Embryonic facial prominence (tissue), 1 donor: Measurements from ENCODE around the gene ACSL1.
"Not testable (repeated sequence)": the region's sequence is repeated elsewhere in the genome, so short reads cannot be mapped to it uniquely, and the experiment has no call there.

ENCODE experiments used
- DNase-seq: peaks from one replicate; pipeline ENCODE4 v3.0.0-alpha.2; 2016; ENCODE audit errors: extremely low spot score

ACSL1 gene

DNA sequence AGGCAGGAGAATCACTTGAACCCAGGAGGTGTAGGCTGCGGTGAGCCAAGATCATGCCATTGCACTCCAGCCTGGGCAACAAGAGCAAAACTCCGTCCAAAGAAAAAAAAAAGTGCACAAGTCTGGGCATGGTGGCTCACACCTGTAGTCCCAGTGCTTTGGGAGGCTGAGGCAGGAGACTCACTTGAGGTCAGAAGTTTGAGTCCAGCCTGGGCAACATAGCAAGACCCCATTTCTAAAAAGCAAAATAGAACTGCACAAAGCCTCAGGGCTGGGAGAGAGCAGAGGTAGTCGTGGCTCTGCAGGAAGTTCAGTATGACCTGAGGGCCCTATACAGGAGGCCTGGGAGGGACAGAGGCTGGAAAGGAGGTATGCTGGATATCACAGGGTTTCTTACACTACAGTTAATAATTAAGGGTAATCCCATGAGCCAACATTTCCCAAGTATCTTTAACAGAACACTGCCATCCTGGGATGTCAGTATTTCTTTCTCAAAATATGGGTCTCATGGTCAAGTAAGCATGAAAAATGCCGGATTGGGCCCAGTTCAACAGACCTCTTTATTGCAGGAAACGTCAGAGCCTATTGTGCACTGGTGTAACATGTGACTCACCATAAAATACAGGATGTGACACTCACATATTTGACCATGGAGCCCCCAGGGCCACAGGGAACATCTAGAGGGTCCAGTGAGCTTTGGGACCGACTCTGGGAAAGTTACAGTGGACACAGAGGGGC, 37.8 kb downstream of the ACSL1 start:
- no peak for DNase-seq

DNA sequence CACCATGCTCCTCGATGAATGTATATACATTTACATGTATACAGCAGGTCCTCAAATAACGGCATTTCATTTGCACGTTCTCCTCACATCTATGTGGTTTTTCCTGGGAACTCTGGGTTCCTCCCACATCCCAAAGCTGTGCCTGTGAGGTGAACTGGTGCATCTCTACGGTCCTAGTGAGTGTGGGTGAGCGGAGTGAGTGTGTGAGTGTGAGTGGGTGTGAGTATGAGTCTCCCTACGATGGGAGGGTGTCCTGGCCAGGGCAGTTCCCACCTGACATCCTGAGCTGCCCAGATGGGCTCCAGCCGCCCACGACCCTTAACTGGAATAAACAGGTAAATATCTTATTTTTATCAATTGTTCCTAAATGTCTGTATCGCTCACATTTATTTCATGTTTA, 40.0 kb downstream of the ACSL1 start:
- DNase-seq = no peak

DNA sequence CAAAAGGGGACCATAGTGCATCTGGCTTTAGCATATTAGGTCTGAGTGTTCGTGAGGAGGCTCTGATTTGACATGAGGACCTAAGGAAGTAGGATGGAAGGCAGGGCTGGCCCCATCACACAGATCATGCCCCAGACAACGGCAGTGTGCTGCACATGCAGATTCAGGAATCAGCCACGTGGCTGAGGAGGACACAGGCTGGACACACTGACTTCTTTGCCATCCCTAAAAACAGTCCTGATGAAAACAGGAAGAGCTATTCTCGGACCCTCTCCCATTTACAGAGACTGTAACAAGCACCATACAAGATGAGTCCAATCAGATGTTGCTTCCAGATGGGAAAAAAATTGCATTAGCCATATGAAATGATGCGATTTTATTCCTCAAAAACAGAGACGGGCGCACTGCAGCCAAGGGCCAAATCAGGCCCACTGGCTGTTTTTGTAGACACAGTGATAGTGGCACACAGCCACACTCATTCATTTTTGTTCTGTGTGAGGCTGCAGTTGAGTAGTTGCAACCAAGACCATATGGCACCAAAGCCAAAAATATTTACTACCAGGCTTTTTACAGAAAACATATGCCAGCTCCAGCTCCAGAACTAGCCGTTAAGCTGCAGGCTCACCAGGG, 41.0 kb downstream of the ACSL1 start:
- peak; percentile 25 for DNase-seq

DNA sequence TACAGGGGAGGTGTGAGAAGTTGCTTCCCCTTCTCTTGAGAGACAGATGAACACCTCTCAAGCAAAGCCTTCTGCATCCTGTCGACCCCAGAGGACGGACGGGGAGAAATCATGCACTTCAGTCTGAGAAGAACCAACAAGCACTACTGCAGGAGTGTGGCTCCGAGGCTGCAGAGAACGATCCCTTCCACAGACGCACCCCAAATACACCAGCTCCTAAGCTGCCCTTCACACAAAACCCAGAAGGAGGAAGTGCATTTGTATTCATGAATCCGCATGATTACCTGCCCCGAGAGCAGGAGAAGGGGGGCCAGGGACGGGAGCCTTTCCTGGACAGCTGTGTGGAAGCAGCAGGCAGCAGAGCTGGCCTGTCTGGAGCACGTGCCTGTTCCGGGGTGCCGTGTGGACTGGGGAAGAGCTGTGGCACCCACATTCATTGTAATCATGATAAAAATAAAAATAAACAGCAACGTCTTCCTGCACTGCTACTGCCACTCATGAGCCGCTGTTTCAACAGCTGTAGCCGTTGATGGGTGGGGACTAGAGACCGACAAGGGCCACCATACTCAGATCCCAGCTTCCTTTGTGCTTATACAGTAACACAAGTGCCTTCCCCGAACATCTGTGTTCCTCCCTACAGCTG, 42.9 kb downstream of the ACSL1 start:
- DNase-seq = no peak

DNA sequence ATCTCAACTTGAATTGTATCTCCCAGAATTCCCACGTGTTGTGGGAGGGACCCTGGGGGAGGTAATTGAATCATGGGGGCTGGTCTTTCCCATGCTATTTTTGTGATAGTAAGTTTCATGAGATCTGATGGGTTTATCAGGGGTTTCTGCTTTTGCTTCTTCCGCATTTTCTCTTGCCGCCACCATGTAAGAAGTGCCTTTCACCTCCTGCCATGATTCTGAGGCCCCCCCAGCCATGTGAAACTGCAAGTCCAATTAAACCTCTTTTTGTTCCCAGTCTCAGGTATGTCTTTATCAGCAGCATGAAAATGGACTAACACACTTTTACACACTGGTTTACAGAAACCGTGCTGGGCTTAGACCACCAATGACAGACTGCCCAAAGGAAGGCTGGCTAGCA, 46.6 kb downstream of the ACSL1 start:
- DNase-seq = not testable (repeated sequence)

DNA sequence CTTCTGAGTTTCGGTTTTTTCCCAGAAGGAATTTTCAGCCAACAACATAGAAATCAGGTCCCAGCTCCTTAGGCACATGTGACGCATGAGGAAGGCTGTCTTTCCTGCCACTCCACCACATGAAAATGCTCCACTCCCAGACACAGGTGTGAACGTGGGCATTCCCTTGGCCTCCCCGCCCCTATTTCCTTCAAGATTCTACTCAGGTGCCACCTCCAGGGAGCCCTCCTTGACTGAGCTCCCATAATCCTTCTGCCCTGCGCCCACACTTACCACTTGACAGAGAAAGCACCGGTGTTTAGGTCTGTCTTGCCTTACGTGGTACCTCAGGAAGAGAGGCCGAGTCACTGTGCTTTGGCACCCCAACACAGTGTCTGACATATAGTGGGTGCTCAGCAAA, 47.4 kb downstream of the ACSL1 start:
- no peak for DNase-seq

DNA sequence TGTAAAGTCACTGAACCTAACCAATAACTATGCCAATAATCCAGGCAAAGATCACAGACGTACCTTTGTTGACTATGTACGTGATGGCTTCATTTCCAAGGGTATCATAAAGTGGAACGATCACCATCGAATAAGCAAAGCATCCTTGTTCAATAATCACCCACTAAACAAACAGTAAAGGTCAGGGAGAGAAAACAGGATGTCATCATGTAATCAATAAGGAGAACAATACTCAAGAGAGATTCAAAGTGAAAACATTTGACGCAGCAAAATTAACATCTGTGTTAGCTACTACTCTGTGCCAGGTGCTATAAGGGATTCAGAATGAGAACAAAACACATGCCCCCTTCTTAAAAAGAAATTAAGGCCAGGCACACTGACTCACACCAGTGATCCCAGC, 48.9 kb downstream of the ACSL1 start:
- no peak for DNase-seq

DNA sequence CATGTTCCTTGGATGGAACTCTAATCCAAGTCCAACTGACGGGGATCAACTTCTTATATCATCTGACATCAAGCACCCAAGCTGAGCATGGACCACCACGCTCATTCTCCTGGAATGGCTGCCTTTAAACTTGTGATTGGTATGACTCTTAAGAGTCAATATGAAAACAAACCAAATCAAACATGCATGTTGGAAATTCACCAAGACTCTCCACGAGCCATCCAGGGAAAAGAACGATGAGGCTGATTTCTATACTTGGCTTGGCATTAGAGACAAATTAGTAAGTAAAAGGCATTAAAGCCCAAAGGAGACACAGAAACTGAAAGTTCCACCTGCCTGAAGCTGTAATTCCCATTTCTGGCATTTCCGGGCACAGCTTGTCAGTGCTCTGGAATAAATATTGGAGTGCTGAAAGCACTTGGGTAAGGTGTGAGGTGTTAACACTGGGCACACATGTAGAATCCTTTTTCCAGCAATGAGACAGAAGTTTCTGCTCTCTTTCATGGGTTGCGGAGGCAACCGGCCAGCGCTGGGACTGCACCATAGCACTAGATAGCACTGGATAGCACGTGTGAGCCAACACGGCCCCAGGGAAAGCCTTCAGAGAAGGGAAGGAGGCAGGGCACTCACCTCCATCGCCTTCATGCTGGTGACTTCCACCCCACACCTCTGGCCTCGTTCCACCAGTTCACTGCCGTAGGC, 49.8 kb downstream of the ACSL1 start:
- DNase-seq = no peak

DNA sequence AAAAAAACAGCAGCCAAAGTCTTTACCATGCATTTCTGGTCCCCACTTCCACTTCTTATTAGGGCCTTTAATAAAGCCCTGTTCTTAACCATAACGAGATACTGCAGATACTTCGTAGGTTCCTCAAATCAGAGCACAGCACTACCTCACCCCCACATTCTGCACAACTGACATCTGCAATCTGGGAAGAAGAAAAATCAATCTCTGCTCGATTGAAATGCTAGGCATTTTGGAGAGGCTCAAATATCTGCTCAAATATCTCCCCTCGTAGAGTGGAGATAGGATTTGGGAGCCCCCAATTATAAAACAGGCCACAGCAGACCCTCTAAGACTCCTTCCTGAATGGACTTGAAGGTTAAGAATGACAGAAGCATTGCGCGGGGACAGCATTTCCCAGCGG, 51.6 kb downstream of the ACSL1 start:
- DNase-seq = no peak

DNA sequence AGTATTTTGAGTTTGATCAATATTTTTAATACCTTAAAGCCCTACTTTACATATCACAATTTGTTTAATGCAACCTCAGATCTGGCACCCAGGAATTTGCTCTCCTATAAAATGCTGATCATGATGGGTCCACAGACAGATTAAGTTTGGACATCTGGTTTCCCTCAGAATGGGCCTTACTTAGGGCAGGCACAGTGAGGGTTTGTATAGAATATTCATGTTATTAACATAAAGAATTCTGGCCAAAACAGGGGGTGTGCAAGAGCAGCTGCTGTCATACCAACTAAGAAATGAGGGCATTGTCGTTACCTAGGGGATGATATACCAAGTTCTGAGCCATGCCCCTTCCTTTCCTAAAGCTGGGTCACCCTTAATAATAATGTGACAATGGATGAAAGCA, 54.4 kb downstream of the ACSL1 start:
- no peak for DNase-seq

DNA sequence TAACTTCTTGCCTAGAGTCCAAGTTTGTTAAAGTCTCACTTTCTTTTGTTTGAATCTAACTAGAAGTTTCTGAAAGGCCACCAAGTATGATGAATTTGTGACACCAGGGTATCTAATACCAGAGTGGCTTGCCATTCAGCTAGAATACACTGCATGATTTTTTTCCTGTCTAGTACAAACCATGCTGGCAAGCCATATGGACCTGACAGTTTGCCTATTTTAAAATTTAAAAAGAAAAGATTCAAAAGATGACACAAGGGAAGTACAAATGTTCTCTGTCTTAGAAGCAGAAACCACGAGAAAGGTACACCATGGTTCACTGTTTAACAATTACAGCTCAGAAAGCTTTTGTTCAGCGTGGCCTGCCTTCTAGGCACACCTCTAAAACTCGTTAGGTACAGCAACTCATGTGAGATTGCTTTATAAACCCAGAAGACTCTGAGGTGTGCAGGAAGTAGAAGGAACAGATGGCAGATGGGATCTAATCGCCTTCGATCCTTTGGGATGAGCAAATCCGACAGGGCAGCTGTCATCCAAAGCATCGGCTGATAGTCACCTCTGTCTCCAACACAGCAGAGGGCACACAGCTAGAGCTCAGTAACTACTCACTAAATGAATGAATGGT, 56.5 kb downstream of the ACSL1 start:
- DNase-seq = no peak

DNA sequence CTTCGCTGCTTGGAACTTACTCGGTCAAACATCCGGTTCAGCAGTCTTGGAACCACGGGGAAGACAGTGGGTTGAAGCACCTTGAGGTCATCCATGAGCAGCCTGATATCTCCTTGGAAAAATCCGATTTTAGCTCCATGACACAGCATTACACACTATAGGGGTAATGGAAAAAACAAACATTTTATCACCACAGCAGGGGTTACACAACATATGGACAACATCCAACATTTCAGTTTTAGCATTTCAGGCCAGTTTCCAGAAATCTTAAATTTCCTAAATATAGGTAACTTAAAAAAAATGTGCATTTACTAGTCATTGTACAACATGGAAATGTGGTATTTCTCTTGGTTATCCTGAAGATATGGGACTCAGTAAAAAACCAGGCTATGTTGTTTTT, 57.5 kb downstream of the ACSL1 start:
- DNase-seq = no peak

DNA sequence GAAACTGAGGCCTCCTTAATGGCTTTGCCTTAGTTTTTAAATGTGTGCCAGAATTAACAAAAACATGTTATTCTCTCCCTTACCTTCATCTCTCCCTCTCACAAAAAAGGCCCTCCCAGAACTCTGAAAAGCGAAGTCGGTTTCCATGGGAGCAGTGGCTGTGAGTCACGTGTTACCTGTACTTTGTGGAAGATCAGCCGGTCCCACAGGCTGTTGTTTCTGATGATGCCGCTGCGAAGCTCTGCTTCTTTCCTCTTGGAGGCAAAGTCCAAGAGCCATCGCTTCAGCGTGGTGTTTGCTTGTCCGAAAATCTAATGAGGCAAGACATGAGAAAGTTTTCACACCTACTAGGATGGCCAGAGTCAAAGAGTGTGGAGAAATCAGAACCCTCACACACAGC, 59.3 kb downstream of the ACSL1 start:
- DNase-seq = no peak

DNA sequence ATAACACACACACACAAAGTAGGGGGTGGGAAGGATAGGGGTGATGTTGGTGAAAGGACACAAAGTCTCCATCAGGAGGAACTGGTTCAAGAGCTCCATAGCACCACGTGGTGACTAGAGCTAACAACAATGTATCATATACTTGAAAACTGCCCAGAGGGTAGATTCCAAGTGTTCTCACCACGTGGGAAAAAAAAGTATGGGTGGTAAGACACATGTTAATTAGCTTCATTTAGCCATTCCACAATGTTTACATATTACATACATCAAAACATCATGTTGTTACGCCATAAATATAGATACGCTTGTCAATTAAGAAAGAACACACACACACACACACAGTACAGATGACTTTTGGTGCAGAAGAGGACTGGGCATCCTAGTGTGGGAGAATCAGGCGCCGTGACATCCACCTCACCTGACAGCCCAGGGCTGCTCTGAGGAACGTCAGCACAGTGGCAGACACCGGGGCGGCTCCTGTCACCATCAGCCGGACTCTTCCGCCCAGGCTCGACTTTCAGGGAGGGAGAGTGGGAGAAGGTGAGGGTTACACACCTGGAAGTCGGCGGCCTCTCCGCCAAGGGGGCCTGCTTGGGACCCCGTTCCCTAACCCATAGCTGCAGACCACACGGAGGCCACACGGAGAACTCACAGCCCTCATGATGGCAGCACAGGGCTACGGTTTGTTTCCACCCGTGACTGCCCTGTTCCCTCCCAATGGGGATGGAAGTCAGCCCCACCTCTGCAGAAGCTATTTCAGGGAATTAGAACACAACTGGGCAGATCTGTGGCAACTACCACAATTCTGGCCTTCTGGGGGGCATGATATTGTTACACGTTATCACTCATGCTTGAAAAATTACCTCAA, 60.1 kb downstream of the ACSL1 start:
- no peak for DNase-seq

DNA sequence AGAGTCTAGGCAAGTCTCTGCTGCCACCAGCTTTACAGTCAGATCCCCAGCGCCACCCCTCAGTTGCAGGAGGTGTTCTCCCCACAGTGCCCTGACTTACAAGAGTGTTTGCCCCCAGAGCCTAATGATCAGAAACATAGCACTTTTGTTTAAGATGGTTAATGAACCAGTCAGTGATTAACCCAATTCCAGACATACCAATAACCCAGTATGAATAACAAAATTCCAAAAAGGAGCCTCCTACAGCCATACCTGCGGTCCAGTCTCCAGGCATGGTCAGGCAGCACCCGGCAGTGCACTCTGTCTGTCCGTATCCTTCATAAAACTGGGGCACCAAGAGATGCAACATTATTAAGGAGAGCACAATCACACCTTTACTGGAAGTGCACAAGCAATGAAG, 61.2 kb downstream of the ACSL1 start:
- no peak for DNase-seq

DNA sequence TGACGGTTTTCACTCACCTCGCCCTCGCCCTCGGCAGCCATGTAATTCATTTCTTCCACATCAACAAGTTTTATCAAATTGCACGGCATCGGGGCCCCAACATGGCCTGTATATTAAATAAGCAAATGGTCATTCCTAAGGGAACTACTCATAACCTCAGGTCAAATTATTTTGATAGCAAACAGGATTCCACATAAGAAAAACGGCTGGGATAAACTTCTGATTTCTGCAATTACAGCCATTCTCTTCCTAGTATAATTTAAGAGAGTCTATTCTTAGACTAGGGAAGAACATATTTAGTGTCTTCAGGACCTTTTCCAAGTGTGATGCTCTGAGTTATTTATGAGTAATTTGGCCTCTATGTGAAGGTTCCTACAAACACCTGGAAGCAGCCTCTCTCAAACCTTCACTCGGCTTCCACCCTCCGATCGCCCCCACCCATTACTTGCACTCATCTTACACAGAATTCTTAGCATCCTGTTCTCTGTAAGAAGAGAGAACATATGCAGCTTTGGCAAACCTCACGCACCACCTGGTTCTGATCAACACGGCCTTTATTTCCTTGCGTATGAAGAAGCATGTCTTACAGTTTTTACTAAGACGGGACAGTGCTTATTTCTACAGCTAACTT, 62.5 kb downstream of the ACSL1 start:
- peak; percentile 50 for DNase-seq

DNA sequence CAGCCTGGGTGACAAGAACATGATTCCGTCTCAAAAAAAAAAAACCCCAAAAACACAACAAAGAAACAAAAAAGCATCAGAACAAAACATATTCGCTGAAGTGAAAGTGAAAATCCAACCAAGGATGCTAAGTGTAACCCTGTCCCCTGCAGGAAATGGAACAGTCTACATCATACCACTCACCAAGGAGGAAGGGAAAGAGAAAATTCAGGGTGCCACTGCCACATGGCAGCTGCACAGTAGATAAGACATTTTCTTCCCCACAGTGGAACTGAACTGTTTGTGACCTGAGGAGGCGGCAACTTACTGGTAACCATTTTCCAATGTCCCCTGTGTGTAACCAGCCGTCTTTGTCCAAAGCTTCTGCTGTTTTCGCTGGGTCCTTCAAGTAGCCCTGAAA, 63.7 kb downstream of the ACSL1 start:
- no peak for DNase-seq

DNA sequence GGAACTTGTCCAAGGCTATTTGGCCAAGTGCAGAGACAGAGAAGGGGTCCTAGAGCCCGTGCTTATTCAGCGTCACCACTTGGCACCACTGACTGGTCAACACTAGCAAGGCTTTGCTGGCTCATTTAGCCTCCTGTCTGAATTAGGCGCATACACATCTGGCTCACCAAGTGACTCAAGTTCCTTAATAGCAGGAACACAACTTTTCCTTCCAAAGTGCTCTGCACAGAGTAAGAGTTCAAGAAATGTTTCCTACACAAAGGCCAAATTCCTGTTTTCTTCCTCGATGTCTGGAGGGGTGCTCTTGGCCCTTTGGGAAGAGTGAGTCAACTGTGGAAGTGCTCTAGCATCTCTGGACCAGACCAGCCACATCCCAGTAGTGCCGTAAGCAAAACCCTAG, 65.1 kb downstream of the ACSL1 start:
- DNase-seq = no peak

DNA sequence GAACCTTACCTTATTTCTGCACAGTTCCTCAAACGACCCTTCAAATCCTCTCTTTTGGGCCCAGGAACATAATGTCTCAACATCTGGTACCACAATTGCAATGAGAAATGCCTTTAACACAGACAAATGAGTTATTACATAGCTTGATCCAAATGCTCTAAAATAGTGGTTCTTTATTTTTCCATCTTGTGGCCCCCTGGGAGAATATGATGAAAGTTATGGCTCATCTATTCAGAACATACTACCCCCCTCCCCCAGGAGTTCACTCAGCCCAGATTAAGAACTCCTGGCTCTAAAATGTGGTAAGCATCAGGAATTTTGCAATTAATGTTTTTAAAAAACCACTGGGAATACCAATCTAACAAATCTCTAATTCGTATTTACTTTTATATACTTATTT, 68.0 kb downstream of the ACSL1 start:
- DNase-seq = no peak

DNA sequence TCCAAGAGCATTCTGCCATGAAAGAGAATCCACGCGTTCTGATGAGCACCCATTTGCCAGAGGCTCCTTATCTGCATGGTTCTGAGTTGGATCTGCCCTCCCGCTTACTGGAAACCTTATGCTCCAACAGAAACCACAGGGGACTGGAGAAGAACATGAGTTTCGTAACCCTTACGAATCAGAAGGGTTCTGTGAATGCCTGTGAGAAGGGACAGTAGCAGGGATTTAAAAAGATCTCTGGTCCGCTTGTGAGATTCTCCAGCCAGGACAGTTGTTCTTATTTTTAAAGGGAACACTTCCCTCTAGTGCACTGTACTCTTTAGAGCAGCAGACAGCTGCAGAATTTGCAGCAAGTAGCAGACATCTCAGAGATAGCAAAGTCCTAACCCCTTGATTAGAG, 69.4 kb downstream of the ACSL1 start:
- DNase-seq = no peak

DNA sequence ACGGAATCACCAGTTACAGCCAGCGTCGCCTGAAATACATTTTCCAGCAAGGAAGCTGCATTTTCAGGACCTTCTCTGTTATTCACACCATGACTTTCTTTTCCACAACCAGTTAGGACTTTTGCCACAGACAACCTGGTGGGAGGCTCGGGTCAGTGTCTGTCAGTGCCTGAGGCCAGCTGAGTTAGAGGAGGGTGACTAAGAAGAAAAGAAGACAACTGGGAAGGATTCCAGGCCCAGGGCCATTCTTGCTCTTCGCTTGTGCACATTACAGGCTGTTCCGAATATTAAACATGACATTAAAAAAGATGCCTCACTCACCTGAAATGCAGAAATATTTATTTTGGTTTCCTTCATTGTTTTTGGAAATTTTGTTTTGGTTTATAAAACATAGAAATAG, 70.5 kb downstream of the ACSL1 start:
- no peak for DNase-seq
